ENCODE results near the gene SLC22A8.

SLC22A8 gene

GRCh38 chr11:62996271-62996670 is 19.4 kb downstream of the SLC22A8 start:
- TF ChIP-seq CTCF (conservative IDR thresholded peaks at IDR 0.05; ENCODE audit: low read depth), result no peak
- H3K27ac ChIP-seq, result no peak overlapping the region
- no peak for DNase-seq (ENCODE audit: low spot score)
- POLR2A ChIA-PET (ENCODE audit: low non-redundant PET), result no interaction called here
- CTCF ChIA-PET, result interaction anchor here (0.7 to 1.0 kb wide), 2 partner anchors 13 to 25 kb away, joined by 3 to 4 read pairs; no protein-coding TSS in a partner anchor

GRCh38 chr11:62994775-62995174 is 20.9 kb downstream of the SLC22A8 start:
- ChIA-PET CTCF (no interaction called here), POLR2A (ENCODE audit: low non-redundant PET) (no interaction called here)
- no peak overlapping the region for H3K27ac ChIP-seq
- no peak for DNase-seq (ENCODE audit: low spot score)
- no peak for TF ChIP-seq CTCF (conservative IDR thresholded peaks at IDR 0.05; ENCODE audit: low read depth)

GRCh38 chr11:62988276-62988675 is 27.4 kb downstream of the SLC22A8 start:
- ChIA-PET POLR2A (ENCODE audit: low non-redundant PET) (no interaction called here), CTCF (interaction anchor here (0.9 kb wide), 1 partner anchor 14 kb away, joined by 3 read pairs; no protein-coding TSS in a partner anchor)
- H3K27ac ChIP-seq, result no peak overlapping the region
- no peak for DNase-seq (ENCODE audit: low spot score)
- no peak for TF ChIP-seq CTCF (conservative IDR thresholded peaks at IDR 0.05; ENCODE audit: low read depth)

- ChIA-PET POLR2A (ENCODE audit: low non-redundant PET) (no interaction called here), CTCF (interaction anchor here (0.6 kb wide), 1 partner anchor 32 kb away, joined by 3 read pairs; no protein-coding TSS in a partner anchor)
Observed at GRCh38 chr11:62985041-62985750, 30.4 kb downstream of the SLC22A8 start.

GRCh38 chr11:62984451-62984991 is 31.1 kb downstream of the SLC22A8 start, which contains the start of gene SLC22A6:
TSS of gene SLC22A6 (minus strand) at chr11:62984967. CDS start at chr11:62984690, 277 bp downstream.
- no peak for TF ChIP-seq CTCF (conservative IDR thresholded peaks at IDR 0.05; ENCODE audit: low read depth)
- POLR2A ChIA-PET (ENCODE audit: low non-redundant PET), result no interaction called here
- H3K27ac ChIP-seq, result no peak within 1 kb of the TSS
- CTCF ChIA-PET, result no interaction called here
- DNase-seq (ENCODE audit: low spot score), result no peak

More at GRCh38 chr11:62985041-62985750, 30.4 kb downstream of the SLC22A8 start:
- TF ChIP-seq CTCF (conservative IDR thresholded peaks at IDR 0.05; ENCODE audit: low read depth), result no peak
- H3K27ac ChIP-seq, result no peak overlapping the region
- no peak for DNase-seq (ENCODE audit: low spot score)

GRCh38 chr11:62983536-62984199 is 32.0 kb downstream of the SLC22A8 start:
- CTCF ChIA-PET, result interaction anchor here (0.7 kb wide), 1 partner anchor 23 kb away, joined by 3 read pairs; no protein-coding TSS in a partner anchor
- H3K27ac ChIP-seq, result no peak overlapping the region
- POLR2A ChIA-PET (ENCODE audit: low non-redundant PET), result no interaction called here
- no peak for TF ChIP-seq CTCF (conservative IDR thresholded peaks at IDR 0.05; ENCODE audit: low read depth)
- DNase-seq (ENCODE audit: low spot score), result no peak
